Upper lobe of right lung (tissue), 1 donor: ENCODE results near the gene DLX5. TPM values are rescaled to one million over a fixed set of nuclear protein-coding genes. Genes with fewer than 3 reads are reported as not detected.

Experiments
- ATAC-seq: fragments of 200-7000 bp; cut with Tn5 transposase; one replicate; pipeline ENCODE4 v1.9.1; 2020; ENCODE audit warnings: mild to moderate bottlenecking, moderate library complexity
- DNase-seq: peaks from one replicate; pipeline ENCODE4 v3.0.0-alpha.2; 2020
- H3K27ac ChIP-seq: fragments of 200-600 bp; one replicate; pipeline ENCODE4 v1.8.0; 2022
- H3K27me3 ChIP-seq: fragments of 200-600 bp; one replicate; pipeline ENCODE4 v1.8.0; 2022; ENCODE audit warnings: mild to moderate bottlenecking
- H3K36me3 ChIP-seq: fragments of 200-600 bp; one replicate; pipeline ENCODE4 v1.8.0; 2022
- H3K4me1 ChIP-seq: fragments of 200-600 bp; one replicate; pipeline ENCODE4 v1.8.0; 2022
- H3K4me3 ChIP-seq: fragments of 200-600 bp; one replicate; pipeline ENCODE4 v1.8.0; 2022; ENCODE audit warnings: mild to moderate bottlenecking
- H3K9me3 ChIP-seq: fragments of 200-600 bp; one replicate; pipeline ENCODE4 v1.8.0; 2022
- CTCF ChIP-seq: fragments of 200-600 bp; IDR thresholded peaks from one replicate; pipeline ENCODE4 v1.8.0; 2022; ENCODE audit warnings: antibody characterized with exemption
- intact Hi-C: fragments of 100-400 bp; cut with DNase I; formaldehyde crosslinking; loops from one replicate; pipeline ENCODE4 v1.11.0; 2022
- total RNA-seq: library from RNA; stranded (reverse); fragmentation: NEBNext Ultra II Directional; extraction: Animal tissue kit (Norgen Biotek cat#: 25700); gene quantifications from one replicate; pipeline ENCODE4 v1.2.1, GENCODE V29; 2021
- donor health status: DM: no; HTN: yes; CAD: no; lungs with severe emphysema.

Gene DLX5
- total RNA-seq, 1 donor from 2014 or later: not detected

DNA sequence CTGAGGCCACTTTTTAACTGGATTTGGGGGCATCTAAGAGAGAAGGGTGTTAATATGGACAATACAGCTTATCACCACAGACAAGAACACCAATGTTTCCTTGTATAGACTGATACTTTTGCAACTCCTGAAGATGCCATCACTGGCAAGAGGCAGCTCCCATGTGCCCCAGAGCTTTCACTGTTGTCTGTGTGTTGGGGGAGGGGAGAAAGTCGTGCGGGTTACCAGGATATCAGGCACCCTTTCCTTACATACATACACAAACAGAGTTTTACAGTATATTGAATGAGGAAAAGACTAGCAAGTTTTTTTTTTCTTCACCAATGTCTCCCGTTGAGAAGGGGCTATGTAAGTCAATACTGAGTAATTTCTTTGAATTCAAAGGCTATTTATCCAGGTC, 23.4 kb downstream of the DLX5 start:
- Histone ChIP-seq H3K4me1 (peaks cover 12% of the 10 kb centered on the region), H3K36me3 (no peaks in the 10 kb centered on the region), H3K27ac (no peak overlapping the region), H3K9me3 (no peaks in the 10 kb centered on the region), H3K4me3 (no peak overlapping the region), H3K27me3 (peaks cover 98% of the 10 kb centered on the region)
- TF ChIP-seq CTCF: no peak
- DNase-seq: no peak
- intact Hi-C loops: no loop called here
- no peak for ATAC-seq

DNA sequence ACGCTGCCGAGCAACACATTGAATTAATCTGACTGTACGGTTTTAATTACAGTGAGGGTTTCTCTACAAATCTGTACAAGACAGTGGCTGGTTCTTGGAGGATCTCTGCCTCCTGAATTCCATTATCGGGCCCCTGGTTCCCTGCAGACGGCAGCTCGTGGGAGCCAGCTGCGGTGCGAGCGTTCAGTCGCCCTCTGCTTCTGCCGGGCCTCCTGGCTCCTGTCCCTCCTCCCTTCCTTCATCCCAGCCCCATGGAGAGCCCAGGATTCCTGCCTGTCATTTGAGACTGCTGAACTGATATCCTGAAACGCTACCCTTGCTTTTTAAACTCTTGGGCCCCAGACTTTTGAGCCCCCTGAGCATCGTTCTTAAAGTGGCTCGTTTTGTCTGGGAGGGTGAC, 25.9 kb downstream of the DLX5 start:
- Histone ChIP-seq H3K9me3 (no peaks in the 10 kb centered on the region), H3K27ac (no peak overlapping the region), H3K27me3 (peaks cover 94% of the 10 kb centered on the region), H3K4me1 (peaks cover 2% of the 10 kb centered on the region), H3K4me3 (no peak overlapping the region), H3K36me3 (no peaks in the 10 kb centered on the region)
- no peak for DNase-seq
- intact Hi-C loops: no loop called here
- no peak for ATAC-seq
- no peak for TF ChIP-seq CTCF

GRCh38 chr7:96998333-96998732, 26.3 kb downstream of the DLX5 start:
- intact Hi-C loops: no loop called here
- no peaks in the 10 kb centered on the region for H3K4me1 ChIP-seq
- DNase-seq (peak; percentile 48), ATAC-seq (no peak)
- H3K27me3 ChIP-seq: peaks cover 94% of the 10 kb centered on the region
- no peaks in the 10 kb centered on the region for H3K36me3 ChIP-seq
- H3K4me3 ChIP-seq: no peak overlapping the region
- no peak overlapping the region for H3K27ac ChIP-seq
- no peaks in the 10 kb centered on the region for H3K9me3 ChIP-seq
- no peak for TF ChIP-seq CTCF

DNA sequence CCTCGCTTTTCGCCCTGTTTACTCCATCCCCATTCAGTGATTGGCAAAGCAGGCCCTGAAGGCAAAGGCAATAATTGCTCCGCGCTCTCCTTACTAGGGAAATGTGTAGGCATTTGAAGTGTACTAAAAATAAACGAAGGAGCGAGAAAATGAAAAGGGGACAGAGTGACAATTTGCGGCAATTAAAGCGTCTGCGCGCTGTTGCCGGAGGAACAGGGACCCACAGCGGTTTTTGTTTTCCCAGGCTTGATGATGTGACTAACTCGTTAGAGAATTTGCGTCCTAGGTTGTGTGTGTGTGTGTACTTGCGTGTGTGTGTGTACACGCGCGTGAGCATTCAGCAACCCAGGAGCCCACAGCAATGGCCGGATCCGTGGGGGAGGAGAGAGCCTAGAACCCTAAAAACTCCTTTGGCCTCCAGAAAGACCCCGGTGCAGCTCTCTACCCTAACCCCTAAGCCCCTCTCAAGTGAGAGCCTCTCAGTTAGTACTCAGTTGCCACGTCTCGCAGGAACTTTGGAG, 27.1 kb downstream of the DLX5 start:
- no peak overlapping the region for H3K27ac ChIP-seq
- DNase-seq: no peak
- no peak for TF ChIP-seq CTCF
- H3K36me3 ChIP-seq: no peaks in the 10 kb centered on the region
- no peak for ATAC-seq
- intact Hi-C loops: no loop called here
- H3K27me3 ChIP-seq: peaks cover 94% of the 10 kb centered on the region
- H3K4me3 ChIP-seq: no peak overlapping the region
- no peaks in the 10 kb centered on the region for H3K9me3 ChIP-seq
- no peaks in the 10 kb centered on the region for H3K4me1 ChIP-seq

- ATAC-seq (no peak), DNase-seq (no peak)
- no peak overlapping the region for H3K4me3 ChIP-seq
- no peak overlapping the region for H3K27ac ChIP-seq
- intact Hi-C loops: no loop called here
- TF ChIP-seq CTCF: no peak
- H3K36me3 ChIP-seq: no peaks in the 10 kb centered on the region
- H3K27me3 ChIP-seq: peaks cover 94% of the 10 kb centered on the region
- H3K9me3 ChIP-seq: no peaks in the 10 kb centered on the region
- H3K4me1 ChIP-seq: no peaks in the 10 kb centered on the region
Observed at GRCh38 chr7:96996958-96997511, 27.6 kb downstream of the DLX5 start.
